ENCODE measurements around the gene RCCD1. TPM values are rescaled to one million over a fixed set of nuclear protein-coding genes. Genes with fewer than 3 reads are reported as not detected.

Gene RCCD1
- total RNA-seq, 1 experiment from 2014 or later, result 38.5 TPM

DNA sequence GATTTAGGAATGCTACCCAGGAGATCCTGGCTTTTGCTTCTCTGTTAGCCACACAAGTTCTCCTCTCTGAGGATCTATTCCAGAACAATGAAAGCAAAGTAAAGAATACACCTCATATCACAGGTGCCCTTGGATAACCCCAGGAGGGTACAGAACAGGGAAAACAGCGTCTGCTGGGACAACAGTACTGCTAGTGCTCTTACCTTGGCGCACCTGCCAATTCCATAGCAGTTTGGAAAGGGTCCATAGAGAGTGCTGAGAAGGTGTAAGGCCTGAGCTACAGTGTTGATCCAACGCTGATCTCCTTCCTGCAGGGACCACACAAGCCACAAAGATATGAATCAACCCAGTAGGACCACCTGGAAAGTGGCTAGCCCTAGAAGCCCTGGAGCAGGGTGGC, 52.6 kb downstream of the RCCD1 start:
- Histone ChIP-seq H3K79me2 (ENCODE audit: insufficient read depth, low read length) (no peaks in the 10 kb centered on the region), H3K4me3 (replicated peaks in 1 of 2; ENCODE audit: low read depth in 1 of 2, low read length in 2 of 2) (no peak overlapping the region), H3K4me2 (ENCODE audit: low read length) (no peak overlapping the region), H3K9ac (ENCODE audit: low read length) (no peak overlapping the region), H3K36me3 (ENCODE audit: control insufficient read depth in 1 of 2, insufficient read depth in 2 of 2, low read length in 2 of 2) (peaks cover 7 to 15% of the 10 kb centered on the region in 2 experiments), H4K20me1 (ENCODE audit: insufficient read depth) (no peaks in the 10 kb centered on the region), H3K4me1 (ENCODE audit: control insufficient read depth in 1 of 2, insufficient read depth in 2 of 2, low read length in 2 of 2) (no peaks in the 10 kb centered on the region), H3K27me3 (ENCODE audit: insufficient read depth, low read length) (no peaks in the 10 kb centered on the region), H3K9me2 (ENCODE audit: insufficient read depth) (no peaks in the 10 kb centered on the region), H2AFZ (ENCODE audit: low read depth, low read length, poor library complexity, severe bottlenecking) (no peak overlapping the region), H3K27ac (ENCODE audit: low read depth, low read length) (no peak overlapping the region), H3K9me3 (ENCODE audit: control insufficient read depth in 1 of 2, insufficient read depth in 1 of 2, low read depth in 1 of 2, low read length in 2 of 2) (no peaks in the 10 kb centered on the region)
- RAD21 ChIA-PET (ENCODE audit: low non-redundant PET in 1 of 2, low total read pairs in 2 of 2, uncharacterized antibody in 2 of 2, unreplicated experiment in 2 of 2), result interaction anchor here in 1 of 2 experiments (0.5 kb wide), 1 partner anchor 511 kb away, joined by 3 read pairs; no protein-coding TSS in a partner anchor
- ATAC-seq (no peak), DNase-seq (ENCODE audit: low read depth, low spot score) (no peak)
- intact Hi-C loops (cut with micrococcal nuclease), result no loop called here
- CTCF ChIA-PET, result no interaction called here
- POLR2A ChIA-PET, result no interaction called here
- BruUV-seq (replicated peaks), result no TSS peak
- TF ChIP-seq, protein P1, sequence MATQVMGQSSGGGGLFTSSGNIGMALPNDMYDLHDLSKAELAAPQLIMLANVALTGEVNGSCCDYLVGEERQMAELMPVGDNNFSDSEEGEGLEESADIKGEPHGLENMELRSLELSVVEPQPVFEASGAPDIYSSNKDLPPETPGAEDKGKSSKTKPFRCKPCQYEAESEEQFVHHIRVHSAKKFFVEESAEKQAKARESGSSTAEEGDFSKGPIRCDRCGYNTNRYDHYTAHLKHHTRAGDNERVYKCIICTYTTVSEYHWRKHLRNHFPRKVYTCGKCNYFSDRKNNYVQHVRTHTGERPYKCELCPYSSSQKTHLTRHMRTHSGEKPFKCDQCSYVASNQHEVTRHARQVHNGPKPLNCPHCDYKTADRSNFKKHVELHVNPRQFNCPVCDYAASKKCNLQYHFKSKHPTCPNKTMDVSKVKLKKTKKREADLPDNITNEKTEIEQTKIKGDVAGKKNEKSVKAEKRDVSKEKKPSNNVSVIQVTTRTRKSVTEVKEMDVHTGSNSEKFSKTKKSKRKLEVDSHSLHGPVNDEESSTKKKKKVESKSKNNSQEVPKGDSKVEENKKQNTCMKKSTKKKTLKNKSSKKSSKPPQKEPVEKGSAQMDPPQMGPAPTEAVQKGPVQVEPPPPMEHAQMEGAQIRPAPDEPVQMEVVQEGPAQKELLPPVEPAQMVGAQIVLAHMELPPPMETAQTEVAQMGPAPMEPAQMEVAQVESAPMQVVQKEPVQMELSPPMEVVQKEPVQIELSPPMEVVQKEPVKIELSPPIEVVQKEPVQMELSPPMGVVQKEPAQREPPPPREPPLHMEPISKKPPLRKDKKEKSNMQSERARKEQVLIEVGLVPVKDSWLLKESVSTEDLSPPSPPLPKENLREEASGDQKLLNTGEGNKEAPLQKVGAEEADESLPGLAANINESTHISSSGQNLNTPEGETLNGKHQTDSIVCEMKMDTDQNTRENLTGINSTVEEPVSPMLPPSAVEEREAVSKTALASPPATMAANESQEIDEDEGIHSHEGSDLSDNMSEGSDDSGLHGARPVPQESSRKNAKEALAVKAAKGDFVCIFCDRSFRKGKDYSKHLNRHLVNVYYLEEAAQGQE (IDR thresholded peaks at IDR 0.05; ENCODE audit: low read depth), result no peak
- TF ChIP-seq EZH2 (IDR thresholded peaks at IDR 0.05) (no peak), POLR2AphosphoS5 (IDR thresholded peaks at IDR 0.05; ENCODE audit: low read depth, low read length) (no peak), SRF (IDR thresholded peaks at IDR 0.05; ENCODE audit: low read depth) (no peak), ELF1 (IDR thresholded peaks at IDR 0.05; ENCODE audit: borderline replicate concordance, low read depth) (no peak), POLR2A (IDR thresholded peaks at IDR 0.05; ENCODE audit: borderline replicate concordance, extremely low read depth, insufficient read depth, insufficient read length) (no peak), EZH2phosphoT487 (IDR thresholded peaks at IDR 0.05; ENCODE audit: borderline replicate concordance) (no peak), JUND (IDR thresholded peaks at IDR 0.05) (no peak)
- TF ChIP-seq, protein P2, sequence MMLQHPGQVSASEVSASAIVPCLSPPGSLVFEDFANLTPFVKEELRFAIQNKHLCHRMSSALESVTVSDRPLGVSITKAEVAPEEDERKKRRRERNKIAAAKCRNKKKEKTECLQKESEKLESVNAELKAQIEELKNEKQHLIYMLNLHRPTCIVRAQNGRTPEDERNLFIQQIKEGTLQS (IDR thresholded peaks at IDR 0.05), result no peak

Other genes starting within 250 kb of the RCCD1 start
- gene BLM, start 237.5 kb upstream of the RCCD1 start, total RNA-seq (2021; ENCODE audit: unreplicated experiment), result 24.6 TPM
- gene FURIN, start 86.3 kb upstream of the RCCD1 start, total RNA-seq (2021; ENCODE audit: unreplicated experiment), result 42.0 TPM
- 5.3 TPM for gene FES, start 70.4 kb upstream of the RCCD1 start, total RNA-seq (2021; ENCODE audit: unreplicated experiment)
- 44.9 TPM for gene MAN2A2, start 51.6 kb upstream of the RCCD1 start, total RNA-seq (2021; ENCODE audit: unreplicated experiment)
- 20.4 TPM for gene HDDC3, start 22.3 kb upstream of the RCCD1 start, total RNA-seq (2021; ENCODE audit: unreplicated experiment)
- gene UNC45A, start 19.6 kb upstream of the RCCD1 start, total RNA-seq (2021; ENCODE audit: unreplicated experiment), result 95.4 TPM
- gene PRC1, start 39.7 kb downstream of the RCCD1 start, total RNA-seq (2021; ENCODE audit: unreplicated experiment), result 186 TPM
- gene VPS33B, start 67.7 kb downstream of the RCCD1 start, total RNA-seq (2021; ENCODE audit: unreplicated experiment), result 23.1 TPM
- gene SV2B, start 145.4 kb downstream of the RCCD1 start, total RNA-seq (2021; ENCODE audit: unreplicated experiment), result not detected